AG09309 (cell line): Measurements from ENCODE around the gene GAB3.

Experiments
- DNase-seq: peaks from one replicate; pipeline ENCODE4 v3.0.0-alpha.2; 2010; ENCODE audit warnings: low read depth
- H3K4me3 ChIP-seq: 2 replicates; pipeline ENCODE4 v1.5.1; 2011; ENCODE audit warnings: mild to moderate bottlenecking, low read depth, low read length, moderate library complexity; ENCODE audit not compliant: control insufficient read depth
- CTCF ChIP-seq: IDR thresholded peaks from 2 replicates; pipeline ENCODE4 v1.5.1; 2011; ENCODE audit warnings: mild to moderate bottlenecking, low read depth, low read length, inconsistent platforms; ENCODE audit not compliant: insufficient read depth, control insufficient read depth; ENCODE audit errors: missing control alignments

The GAB3 gene

GRCh38 chrX:154750301-154751202 lies at the start of gene GAB3:
TSS of gene GAB3 (minus strand) at chrX:154751077. CDS start at chrX:154751025, 52 bp downstream.
- DNase-seq, result no peak
- peak within 1 kb of the TSS; percentile 46 for H3K4me3 ChIP-seq
- TF ChIP-seq CTCF, result no peak

GRCh38 chrX:154799556-154800348 lies 48.9 kb upstream of the GAB3 start:
- no peak overlapping the region for H3K4me3 ChIP-seq

GRCh38 chrX:154797006-154797405 lies 46.1 kb upstream of the GAB3 start:
- no peak for TF ChIP-seq CTCF
- H3K4me3 ChIP-seq, result no peak overlapping the region
- DNase-seq, result no peak

More at GRCh38 chrX:154799556-154800348, 48.9 kb upstream of the GAB3 start:
- no peak for DNase-seq
- no peak for TF ChIP-seq CTCF

GRCh38 chrX:154795016-154795415 lies 44.1 kb upstream of the GAB3 start:
- H3K4me3 ChIP-seq, result no peak overlapping the region
- no peak for DNase-seq
- no peak for TF ChIP-seq CTCF

GRCh38 chrX:154793084-154793795 lies 42.4 kb upstream of the GAB3 start:
- no peak for TF ChIP-seq CTCF
- no peak overlapping the region for H3K4me3 ChIP-seq
- no peak for DNase-seq

GRCh38 chrX:154791939-154792338 lies 41.1 kb upstream of the GAB3 start:
- no peak overlapping the region for H3K4me3 ChIP-seq
- TF ChIP-seq CTCF, result no peak
- DNase-seq, result no peak
